ENCODE data around the gene SP4.

Gene SP4

DNA sequence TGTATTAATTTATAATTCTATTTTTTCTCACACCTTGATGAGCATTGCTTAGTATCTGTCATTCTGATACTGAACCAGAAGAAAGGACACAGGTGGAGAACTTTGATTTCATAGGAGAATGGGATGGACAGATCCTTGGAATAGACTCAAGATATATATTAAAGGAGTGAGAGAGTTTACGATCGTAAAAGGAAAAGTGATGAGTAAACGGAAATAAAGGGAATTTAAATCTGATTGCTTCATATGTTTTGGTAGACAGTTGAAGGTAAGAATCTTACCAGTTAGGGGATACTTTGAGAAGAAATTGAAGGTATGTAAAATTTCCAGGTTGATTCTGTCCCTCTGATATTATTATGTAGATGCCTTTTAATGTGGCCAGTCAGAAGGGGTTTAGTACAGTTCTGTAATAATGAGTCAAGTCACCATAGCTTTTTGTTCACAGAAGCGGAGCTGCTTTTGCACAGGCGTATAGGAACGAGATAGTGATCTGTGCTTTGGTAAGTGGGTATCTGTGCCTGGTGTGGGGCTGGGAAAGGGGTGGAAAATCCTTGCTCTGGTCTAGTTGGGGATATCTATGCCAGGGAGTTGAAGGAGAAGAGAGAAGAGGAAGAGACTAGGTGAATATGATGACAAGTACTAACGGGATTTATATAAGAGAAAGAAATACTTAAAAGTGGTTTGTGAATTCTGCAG lies 15.4 kb downstream of the SP4 start:
- no peak for DNase-seq (ENCODE audit: low read depth)

DNA sequence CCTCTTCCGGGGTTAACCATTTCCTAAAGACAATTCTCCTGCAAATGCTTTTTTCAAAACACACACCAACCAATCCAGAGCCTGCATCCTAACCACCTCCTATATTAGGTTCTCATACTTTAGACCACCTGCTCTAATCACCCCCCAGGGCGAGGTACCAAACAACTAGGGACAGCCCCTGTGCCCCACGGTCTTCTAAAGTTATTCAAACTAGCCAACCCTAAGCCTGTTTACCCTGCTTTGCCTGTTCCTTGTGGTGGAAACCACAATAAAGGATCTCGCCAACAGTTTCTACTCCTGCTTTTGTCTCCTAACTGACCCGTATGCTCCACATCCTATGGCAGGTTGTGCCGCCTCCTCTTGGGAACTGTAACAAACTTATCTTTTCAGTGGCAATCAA lies 21.1 kb downstream of the SP4 start:
- DNase-seq (ENCODE audit: low read depth): no peak

DNA sequence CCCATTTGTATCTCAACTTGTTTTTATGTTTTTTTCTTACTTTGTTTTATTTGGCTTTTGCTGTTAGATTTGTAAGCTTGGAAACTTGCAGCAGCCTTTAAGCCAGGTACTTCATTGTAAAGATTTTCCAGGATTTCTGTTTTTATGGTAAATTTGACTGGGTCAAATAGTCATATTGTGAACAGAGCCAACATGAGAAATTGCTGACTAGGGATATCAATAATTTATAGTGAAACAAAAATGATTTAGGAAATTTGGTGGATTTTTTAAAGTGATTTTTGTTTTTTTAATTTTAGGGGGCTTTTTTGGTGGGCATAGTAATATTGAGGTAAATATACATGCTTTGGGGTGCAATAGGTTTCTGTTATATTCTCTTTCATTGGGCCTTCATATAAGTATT lies 22.2 kb downstream of the SP4 start:
- DNase-seq (ENCODE audit: low read depth): no peak

DNA sequence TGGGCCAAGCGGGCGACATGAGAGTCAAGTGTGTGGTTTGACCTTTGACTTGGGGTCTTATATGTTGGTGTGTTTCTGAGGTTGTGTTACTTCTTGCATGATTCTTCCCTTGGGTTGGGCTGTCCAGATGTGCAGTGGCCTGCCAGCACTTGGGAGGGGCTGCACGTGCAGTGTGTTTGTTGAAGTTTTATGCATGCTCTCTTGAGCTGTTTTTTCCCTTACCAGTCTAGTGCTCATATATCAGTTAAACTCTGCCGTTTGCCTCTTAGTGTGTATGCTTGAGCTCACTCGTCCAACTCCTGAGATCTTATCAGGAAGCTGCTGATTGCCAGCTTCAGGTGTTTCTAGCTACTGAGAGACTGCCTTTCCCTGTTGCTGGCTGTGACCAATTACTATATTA lies 23.1 kb downstream of the SP4 start:
- DNase-seq (ENCODE audit: low read depth): no peak

DNA sequence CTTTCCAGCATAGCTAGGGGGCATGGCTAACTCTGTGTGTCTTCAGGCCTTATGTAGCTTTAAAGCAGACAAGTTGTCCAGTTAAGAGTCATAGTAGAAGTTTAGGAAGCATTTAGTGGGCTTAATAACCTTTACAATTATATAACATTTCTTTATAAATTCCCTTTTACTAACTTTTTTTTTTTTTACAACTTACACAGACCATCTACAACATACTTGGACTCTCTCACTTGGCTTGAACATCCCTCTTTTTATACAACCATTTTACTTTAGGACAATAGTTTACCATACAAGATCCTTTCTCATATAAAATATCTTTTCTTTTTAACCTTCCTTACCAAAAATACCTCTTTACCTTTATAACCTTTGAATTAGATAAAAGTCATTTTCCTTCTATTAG lies 26.3 kb downstream of the SP4 start:
- DNase-seq (ENCODE audit: low read depth): no peak

DNA sequence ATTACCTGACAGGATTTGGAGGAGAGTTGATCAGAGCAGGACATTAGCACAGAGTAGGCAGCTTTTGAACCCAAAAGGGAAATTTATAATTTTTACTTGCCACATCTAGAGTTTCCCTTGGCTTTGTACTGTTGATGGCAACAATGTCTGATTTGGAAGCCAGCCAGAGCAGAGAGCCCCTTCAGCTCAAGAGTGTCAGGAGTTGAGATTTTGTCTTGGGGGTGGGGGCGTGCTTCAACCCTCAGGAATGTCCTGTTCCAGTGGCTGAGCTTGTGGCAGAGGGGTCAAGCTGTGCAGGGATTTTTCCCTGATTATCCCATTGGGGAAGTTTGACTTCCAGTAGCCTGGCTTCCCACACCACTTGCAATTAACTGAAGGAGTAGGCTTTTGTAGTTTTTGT lies 27.0 kb downstream of the SP4 start:
- no peak for DNase-seq (ENCODE audit: low read depth)

DNA sequence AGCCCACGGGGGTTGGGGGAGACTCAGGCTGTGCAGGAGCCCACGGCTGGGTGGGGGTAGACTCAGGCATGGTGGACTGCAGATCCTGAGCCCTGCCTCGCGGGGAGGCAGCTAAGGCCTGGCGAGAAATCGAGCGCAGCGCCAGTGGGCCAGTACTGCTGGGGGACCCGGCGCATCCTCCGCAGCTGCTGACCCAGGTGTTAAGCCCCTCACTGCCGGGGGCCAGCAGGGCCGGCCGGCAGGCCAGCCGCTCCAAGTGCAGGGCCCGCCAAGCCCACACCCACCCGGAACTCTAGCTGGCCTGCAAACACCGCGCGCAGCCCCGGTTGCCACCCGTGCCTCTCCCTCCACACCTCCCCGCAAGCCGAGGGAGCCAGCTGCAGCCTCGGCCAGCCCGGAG lies 33.4 kb downstream of the SP4 start:
- DNase-seq (ENCODE audit: low read depth): no peak

DNA sequence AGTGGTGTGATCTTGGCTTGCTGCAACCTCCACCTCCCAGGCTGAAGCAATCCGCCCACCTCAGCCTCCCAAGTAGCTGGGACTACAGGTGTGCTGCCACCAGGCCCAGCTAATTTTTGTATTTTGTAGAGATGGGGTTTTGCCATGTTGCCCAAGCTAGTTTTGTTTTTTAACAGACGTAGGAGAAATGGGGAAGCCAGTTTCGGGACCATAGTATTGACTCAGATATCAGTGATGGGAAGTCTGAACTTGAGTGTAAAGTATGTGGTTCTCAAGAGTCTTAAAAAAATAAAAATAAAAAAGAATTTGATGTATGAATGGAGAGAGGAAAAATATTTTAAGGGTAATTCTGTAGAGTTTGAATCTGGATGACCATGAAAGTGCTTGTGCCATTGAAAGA lies 34.2 kb downstream of the SP4 start:
- no peak for DNase-seq (ENCODE audit: low read depth)

DNA sequence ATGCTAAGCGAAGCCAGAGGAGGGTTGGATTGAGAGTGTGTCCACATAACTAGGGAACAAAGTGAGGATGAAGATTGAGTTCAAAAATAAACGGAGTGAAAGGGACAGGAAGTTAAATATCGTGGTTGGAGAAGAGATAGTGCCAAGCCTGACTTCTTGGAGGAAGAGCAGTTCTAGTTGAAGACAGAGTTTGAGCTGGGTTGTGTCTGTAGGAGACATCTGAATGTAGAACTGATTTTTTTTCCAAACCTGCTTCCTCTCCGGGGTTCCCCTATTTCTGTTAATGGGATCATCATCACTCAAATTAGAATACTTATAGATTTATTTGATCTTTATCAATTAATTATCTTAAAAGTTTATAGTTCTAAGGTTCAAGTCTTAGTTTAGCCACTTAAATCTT lies 35.6 kb downstream of the SP4 start:
- DNase-seq (ENCODE audit: low read depth): no peak

DNA sequence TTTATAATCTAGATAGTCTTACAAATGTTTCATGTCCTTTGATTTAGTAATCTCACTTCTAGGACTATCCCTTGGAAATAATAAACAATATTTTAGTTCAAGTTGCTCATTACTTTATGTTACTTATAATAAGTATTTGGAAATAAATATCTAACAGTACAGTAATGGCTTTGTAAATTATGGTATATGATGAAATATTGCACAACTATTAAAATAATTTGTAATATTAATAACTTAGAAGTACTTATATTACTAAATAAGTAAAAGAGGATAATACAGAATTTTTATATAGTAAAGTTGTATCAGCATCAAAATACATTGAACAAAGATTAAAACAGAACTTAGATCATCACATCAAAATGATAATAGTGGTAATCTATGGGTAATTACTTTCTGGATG lies 41.1 kb downstream of the SP4 start:
- no peak for DNase-seq (ENCODE audit: low read depth)

DNA sequence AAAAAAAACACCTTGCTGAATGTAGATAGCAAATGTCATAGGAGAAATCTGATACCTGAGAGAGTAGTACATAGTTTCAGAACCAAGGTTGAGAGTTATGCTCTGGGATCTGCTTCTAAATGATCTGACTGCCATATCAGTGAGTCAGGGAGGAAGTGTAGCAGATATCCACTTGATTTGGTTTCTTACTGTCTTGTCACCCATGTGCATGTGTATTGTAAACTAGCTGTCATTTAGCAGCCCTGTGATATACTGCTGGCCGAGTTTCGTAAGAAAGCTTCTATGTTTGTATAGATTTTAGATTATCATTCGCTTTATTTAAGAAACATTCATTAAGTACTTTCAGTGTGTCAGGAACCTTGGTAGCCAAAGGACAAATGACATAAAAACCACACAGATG lies 42.0 kb downstream of the SP4 start:
- DNase-seq (ENCODE audit: low read depth): no peak

DNA sequence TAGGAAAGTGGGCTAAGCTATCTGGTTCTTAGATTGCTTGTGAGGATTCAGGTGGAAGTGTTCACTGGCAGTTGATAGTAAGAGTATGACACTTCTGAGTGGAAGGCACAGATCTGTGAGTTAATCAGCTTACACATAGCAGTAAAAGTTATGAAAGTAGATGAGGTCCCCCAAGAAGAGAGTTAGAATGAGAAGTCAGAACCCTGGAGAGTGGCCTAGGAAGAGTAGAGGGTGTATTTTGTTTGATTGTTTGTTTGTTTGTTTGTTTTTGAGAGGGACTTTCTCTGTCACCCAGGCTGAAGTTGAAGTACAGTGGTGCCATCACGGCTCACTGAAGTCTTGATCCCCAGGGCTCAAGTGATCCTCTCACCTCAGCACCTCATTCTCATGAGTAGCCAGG lies 44.1 kb downstream of the SP4 start:
- no peak for DNase-seq (ENCODE audit: low read depth)

DNA sequence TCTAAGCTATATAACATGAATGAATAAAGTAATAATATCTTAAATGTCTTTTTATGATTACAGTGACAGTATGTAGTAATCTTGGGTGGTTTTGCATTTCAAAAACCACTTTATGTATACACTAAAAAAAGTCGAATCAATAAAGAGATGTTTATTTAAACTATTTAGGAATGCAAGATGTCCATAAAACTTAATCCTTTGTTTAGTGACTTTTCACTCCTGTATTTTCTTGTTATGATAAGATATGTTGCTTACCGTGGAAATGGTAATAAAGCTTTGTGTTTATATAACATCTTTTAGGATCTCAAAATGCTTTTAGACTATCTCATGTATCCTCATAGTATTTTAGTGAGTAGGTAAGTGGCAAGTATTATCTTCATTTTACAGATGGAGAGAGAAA lies 48.5 kb downstream of the SP4 start:
- no peak for DNase-seq (ENCODE audit: low read depth)

DNA sequence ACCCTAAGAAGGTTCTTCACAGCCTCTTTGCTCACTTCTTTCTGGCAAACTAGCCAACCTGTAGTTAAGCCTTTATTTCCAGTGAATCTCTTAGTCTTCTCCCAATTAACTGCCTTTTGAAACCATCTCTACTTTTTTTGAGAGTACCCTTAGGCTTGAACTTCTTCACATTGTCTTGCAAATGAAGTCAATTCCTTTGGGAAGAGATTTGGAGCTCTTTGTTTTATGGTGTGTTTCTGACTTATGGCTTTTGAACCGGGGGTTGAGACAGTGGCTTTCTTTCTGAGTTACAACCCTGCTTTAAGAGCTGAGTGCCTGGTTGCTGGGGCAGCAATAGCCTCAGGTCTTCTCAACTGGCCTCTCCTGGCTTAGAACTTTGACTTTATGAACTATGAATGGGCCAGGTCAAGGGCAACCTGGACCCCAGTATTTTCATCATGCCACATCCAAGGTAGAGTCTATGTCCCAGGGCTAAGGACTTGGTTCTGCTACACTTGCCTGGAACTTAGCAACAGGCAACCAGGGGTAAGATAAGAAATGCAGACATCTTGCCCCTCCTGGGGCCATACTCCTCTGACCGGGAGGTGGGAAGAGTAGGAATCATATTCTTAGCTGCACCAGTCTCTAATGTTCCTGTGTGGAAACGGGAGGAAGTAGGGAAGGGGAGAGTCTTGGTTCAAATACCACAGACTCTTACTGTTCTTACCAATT lies 53.0 kb downstream of the SP4 start:
- no peak for DNase-seq (ENCODE audit: low read depth)

DNA sequence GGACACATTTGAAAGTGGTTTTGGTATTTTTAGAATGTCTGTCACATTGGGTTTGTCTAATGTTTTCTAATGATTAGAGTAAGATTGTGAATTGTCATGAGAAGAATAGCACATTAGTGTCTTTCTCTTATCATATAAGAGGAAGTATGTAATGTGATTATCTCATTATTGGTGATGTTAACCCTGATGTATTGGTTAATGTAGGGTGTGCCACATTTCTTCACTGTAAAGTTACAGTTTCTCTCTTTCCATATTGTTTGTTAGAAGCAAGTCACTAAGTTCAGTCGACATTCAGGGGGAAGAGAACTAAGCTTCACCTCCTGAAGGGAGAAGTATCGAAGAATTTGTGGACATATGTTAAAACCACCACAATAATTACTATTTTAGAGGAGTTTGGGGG lies 58.6 kb downstream of the SP4 start:
- DNase-seq (ENCODE audit: low read depth): no peak

DNA sequence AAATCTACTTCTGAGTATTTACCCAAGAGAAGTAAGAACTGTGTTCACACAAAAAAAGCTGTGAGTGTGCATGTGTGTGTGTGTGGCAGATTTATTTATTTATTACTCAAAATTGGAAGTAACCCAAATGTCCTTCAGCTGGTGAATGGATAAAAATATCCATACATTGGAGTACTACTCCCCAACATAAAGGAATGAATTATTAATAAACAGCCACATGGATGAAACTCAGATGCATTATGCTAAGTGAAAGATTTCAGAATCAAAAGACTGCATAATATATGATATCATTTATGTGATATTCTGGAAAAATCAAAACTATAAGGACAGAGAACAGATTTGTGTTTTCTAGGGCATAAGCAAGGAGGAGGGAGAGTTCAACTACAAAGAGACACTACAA lies 67.8 kb downstream of the SP4 start:
- DNase-seq (ENCODE audit: low read depth): no peak

DNA sequence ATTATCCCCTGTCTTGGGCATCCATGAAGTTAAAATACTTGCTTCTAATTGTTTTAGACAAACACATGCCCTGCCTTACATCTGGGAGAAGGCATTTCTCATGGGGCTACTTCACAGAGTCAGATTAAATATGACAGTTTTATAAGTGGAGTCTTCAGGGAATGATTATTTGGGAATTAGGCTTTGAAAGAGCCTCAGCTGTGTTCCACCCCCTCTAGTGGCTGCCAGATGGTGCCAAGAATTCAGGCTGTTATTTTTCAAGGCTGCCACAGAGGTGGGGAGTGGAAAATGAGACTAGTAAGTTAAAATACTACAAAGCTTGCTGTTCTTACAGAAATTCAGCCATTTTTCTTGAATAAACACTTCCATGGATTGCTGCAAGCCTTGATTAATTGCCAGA lies 69.2 kb downstream of the SP4 start:
- DNase-seq (ENCODE audit: low read depth): no peak

DNA sequence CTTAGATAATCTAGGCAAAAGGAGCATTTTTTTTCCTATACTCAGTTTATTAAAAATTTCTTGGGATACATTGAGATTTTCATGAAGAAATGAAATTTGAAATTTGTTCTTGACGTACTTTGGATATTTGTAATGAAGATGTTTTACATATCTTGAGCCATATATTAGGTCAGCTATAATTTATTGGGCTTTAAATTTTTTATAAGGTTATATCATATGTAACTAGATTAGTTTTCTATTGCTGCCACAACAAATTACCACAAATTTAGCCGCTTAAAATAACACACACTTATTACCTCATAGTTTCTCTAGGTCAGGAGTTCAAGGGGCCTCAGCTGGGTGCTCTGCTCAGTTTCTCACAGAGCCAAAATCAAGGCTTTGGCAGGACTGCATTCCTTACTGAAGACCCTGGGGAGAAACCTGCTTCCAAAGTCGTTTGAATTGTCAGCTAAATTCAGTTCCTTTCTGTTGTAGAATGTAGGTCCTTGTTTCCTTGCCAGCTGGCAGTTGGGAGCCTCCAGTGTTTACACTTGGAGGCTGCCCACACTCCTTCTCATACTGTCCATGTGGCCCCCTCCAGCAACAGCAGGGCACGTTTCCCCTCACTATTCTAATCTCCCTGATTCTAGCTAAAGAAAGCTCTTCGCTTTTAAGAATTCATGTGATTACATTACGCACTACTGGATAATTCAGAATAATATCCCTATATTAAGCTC lies 72.4 kb downstream of the SP4 start:
- no peak for DNase-seq (ENCODE audit: low read depth)

DNA sequence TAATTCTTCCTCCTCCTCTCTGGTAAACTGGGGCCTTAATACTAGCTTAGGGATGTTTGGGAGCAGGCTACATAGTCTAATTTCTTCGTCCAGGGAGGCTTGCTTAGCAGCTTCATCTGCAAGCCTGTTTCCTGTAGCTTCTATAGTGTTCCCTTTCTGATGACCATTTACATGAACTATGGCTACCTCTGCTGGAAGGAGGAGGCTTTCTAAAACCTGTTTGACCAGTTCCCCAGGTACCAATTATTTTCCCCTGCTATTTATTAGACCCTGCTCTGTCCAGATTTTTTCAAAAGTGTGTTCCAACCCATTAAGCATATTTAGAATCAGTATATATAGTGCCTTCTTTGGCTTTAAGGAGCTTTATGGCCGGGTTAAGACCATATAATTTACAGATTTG lies 76.1 kb downstream of the SP4 start:
- no peak for DNase-seq (ENCODE audit: low read depth)

DNA sequence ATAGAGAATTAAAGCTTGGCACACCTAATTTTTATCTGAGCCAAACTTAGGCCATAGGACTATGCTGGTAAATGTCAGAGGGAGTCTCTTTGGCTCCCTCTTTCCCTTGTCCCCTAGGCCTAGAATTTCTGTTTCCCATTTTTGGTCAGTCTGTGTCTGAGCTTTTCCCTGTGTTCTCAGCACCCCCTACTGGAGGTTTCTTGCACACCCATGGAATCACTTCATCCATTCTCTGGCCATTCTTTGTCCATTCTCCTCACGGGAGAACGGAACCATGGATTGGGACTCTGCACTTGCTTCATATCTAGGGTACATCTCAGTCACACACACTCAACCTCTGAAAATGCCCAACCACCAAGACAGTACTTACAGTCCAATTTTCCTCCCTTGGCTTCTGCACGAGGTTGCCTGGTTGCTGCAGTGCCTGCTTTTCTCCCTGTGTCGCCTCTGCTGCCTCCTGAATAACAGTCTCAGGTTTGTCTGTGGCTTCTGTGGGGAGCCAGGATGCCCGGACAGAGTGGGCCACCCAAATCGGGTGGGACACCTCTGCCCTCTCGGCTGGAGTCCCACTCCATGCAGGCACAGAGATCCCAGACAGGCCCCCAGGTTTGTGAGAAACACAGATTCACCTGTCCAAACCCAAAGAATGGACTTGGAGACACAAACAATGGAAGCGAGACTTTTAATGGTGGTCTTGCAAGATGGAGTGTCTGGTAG lies 79.9 kb downstream of the SP4 start:
- no peak for DNase-seq (ENCODE audit: low read depth)

DNA sequence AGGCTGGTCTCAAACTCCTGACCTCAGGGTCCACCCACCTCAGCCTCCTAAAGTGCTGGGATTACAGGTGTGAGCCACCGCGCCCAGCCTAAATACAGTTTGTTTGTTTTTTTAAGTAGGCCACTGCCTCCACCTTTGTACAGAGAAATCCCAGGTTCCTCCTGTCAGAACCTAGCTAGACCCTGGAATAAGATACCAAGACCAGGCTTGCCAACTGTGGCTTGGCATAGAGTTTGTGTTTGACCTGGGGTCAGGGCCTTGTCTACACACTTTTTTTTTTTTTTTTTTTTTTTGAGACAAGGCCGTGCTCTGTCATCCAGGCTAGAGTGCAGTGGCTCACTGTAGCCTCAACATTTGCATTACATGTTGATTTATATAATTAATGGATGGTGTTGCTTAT lies 80.7 kb downstream of the SP4 start:
- DNase-seq (ENCODE audit: low read depth): no peak

DNA sequence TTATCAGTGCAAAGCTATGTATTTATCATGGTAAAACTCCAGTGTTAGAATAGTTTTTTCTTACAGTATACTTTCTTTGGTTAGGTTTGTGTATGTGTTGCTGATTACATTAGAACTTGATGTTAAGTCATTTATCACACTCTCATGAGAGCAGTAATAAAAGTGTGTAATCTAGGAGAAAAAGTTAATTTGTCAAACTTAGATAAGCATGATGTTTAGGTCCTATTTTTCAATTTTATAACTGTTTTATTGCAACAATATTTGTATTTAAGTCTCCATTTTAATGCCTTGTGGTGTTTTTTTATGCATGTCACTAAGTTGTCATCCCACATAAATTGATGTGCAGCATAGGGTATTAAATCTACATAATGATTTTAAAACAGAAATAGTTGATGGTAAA lies 86.2 kb downstream of the SP4 start:
- no peak for DNase-seq (ENCODE audit: low read depth)

DNA sequence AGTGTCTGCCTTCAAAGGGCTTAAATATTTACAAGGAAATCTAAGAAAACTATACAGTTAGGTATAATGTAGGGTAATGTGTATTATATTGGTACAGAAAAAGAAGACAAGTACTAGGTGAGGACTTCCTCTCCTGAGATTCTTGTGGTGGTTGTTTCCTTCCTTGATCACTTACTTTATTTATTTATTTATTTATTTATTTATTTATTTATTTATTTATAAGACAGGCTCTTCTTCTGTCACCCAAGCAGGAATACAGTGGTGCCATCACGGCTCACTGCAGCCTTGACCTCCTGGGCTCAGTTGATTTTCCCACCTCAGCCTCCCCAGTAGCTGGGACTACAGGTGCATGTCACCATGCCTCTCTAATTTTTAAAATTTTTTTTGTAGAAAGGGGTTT lies 96.8 kb downstream of the SP4 start:
- no peak for DNase-seq (ENCODE audit: low read depth)

Measured in activated T-cell treated with anti-CD3 and anti-CD28 coated beads for 1 hour (primary cell).